Measurements from ENCODE around the gene SLC17A9. TPM values are rescaled to one million over a fixed set of nuclear protein-coding genes. Genes with fewer than 3 reads are reported as not detected.

SLC17A9 gene
- total and polyA plus RNA-seq, 10 of the 15 experiments (the other 5 are each of a cell fraction or from before 2014, with no cell fraction given): 0.72 to 74.1 (median 29.4) TPM

GRCh38 chr20:63005365-63005861 is 52.9 kb downstream of the SLC17A9 start:
- TF ChIP-seq SIX5 (IDR thresholded peaks at IDR 0.05; ENCODE audit: low read depth, low read length, severe bottlenecking) (no peak), SUZ12 (IDR thresholded peaks at IDR 0.05; ENCODE audit: unreplicated experiment) (peak; percentile 15)
- BruUV-seq (replicated peaks): no TSS peak
- Histone ChIP-seq H2AFZ (ENCODE audit: control insufficient read depth, low read depth, low read length) (no peak overlapping the region), H3K4me1 (ENCODE audit: control insufficient read depth, insufficient read depth, low read length) (peaks cover 5% of the 10 kb centered on the region; the same call in 1 of the 2 replicates), H3K9me3 (replicated peaks; ENCODE audit: control insufficient read depth, insufficient read depth, low read length) (no peaks in the 10 kb centered on the region), H3K4me2 (ENCODE audit: control insufficient read depth, insufficient read depth) (no peak overlapping the region), H3K9ac (ENCODE audit: control insufficient read depth, insufficient read depth, low read length) (no peak overlapping the region), H3K36me3 (ENCODE audit: control insufficient read depth in 2 of 2, insufficient read depth in 2 of 2, low read length in 1 of 2) (no peaks in the 10 kb centered on the region), H3K27ac (ENCODE audit: control insufficient read depth, insufficient read depth) (no peak overlapping the region), H4K20me1 (ENCODE audit: control insufficient read depth, insufficient read depth) (no peaks in the 10 kb centered on the region), H3K4me3 (no peak overlapping the region), H3K79me2 (ENCODE audit: control insufficient read depth, insufficient read depth, low read length) (peaks cover 10% of the 10 kb centered on the region), H3K27me3 (replicated peaks in 1 of 2; ENCODE audit: control insufficient read depth in 2 of 2, insufficient read depth in 2 of 2, low read length in 1 of 2) (peaks cover 15 to 17% of the 10 kb centered on the region in 2 experiments)
- ChIA-PET RAD21 (ENCODE audit: unreplicated experiment) (no interaction called here), CTCF (no interaction called here), POLR2A (no interaction called here), SMC1A (ENCODE audit: uncharacterized antibody, unreplicated experiment) (no interaction called here)
- intact Hi-C loops (cut with micrococcal nuclease; ENCODE audit: unreplicated experiment) (no loop called here), in situ Hi-C loops (cut with MboI) (no loop called here)
- ATAC-seq: no peak
- FAIRE-seq: no peak
- WGBS (ENCODE audit: insufficient coverage, insufficient replicate concordance, low lambda C conversion rate, missing lambda C conversion rate): 52% methylated on average over 38 of the region's 43 CpGs
- no peak for DNase-seq (ENCODE audit: low read depth, low spot score)

GRCh38 chr20:63005862-63006539 is 53.5 kb downstream of the SLC17A9 start:
- no peak overlapping the region for H3K4me2 ChIP-seq (ENCODE audit: control insufficient read depth, insufficient read depth)
- ATAC-seq: no peak
- no peaks in the 10 kb centered on the region for H3K9me3 ChIP-seq (replicated peaks; ENCODE audit: control insufficient read depth, insufficient read depth, low read length)
- no TSS peak for BruUV-seq (replicated peaks)
- H3K9ac ChIP-seq (ENCODE audit: control insufficient read depth, insufficient read depth, low read length): no peak overlapping the region
- no peak overlapping the region for H3K4me3 ChIP-seq
- TF ChIP-seq, protein P1, sequence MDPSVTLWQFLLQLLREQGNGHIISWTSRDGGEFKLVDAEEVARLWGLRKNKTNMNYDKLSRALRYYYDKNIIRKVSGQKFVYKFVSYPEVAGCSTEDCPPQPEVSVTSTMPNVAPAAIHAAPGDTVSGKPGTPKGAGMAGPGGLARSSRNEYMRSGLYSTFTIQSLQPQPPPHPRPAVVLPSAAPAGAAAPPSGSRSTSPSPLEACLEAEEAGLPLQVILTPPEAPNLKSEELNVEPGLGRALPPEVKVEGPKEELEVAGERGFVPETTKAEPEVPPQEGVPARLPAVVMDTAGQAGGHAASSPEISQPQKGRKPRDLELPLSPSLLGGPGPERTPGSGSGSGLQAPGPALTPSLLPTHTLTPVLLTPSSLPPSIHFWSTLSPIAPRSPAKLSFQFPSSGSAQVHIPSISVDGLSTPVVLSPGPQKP (IDR thresholded peaks at IDR 0.05; ENCODE audit: low read depth, low read length): no peak
- TF ChIP-seq WRNIP1 (IDR thresholded peaks at IDR 0.05; ENCODE audit: borderline replicate concordance, low read depth, low read length): no peak
- peak; percentile 76 for TF ChIP-seq HDAC6 (IDR thresholded peaks at IDR 0.05; ENCODE audit: unreplicated experiment)
- RAD21 ChIA-PET (ENCODE audit: unreplicated experiment): no interaction called here
- in situ Hi-C loops (cut with MboI) (no loop called here), intact Hi-C loops (cut with micrococcal nuclease; ENCODE audit: unreplicated experiment) (no loop called here)
- DNase-seq (ENCODE audit: low read depth, low spot score): no peak
- peaks cover 7% of the 10 kb centered on the region; the same call in 1 of the 2 replicates for H3K4me1 ChIP-seq (ENCODE audit: control insufficient read depth, insufficient read depth, low read length)
- CTCF ChIA-PET: no interaction called here
- POLR2A ChIA-PET: no interaction called here
- SMC1A ChIA-PET (ENCODE audit: uncharacterized antibody, unreplicated experiment): no interaction called here
- H3K27me3 ChIP-seq (replicated peaks in 1 of 2; ENCODE audit: control insufficient read depth in 2 of 2, insufficient read depth in 2 of 2, low read length in 1 of 2): peaks cover 15 to 17% of the 10 kb centered on the region in 2 experiments
- H2AFZ ChIP-seq (ENCODE audit: control insufficient read depth, low read depth, low read length): no peak overlapping the region
- no peak overlapping the region for H3K27ac ChIP-seq (ENCODE audit: control insufficient read depth, insufficient read depth)
- 43% methylated on average over 84 of the region's 90 CpGs for WGBS (ENCODE audit: insufficient coverage, insufficient replicate concordance, low lambda C conversion rate, missing lambda C conversion rate)
- FAIRE-seq: no peak
- H4K20me1 ChIP-seq (ENCODE audit: control insufficient read depth, insufficient read depth): no peaks in the 10 kb centered on the region
- no peaks in the 10 kb centered on the region for H3K36me3 ChIP-seq (ENCODE audit: control insufficient read depth in 2 of 2, insufficient read depth in 2 of 2, low read length in 1 of 2)
- H3K79me2 ChIP-seq (ENCODE audit: control insufficient read depth, insufficient read depth, low read length): peaks cover 11% of the 10 kb centered on the region
